Activated CD8-positive, alpha-beta memory T cell treated with anti-CD3 and anti-CD28 coated beads, Interleukin-2, amount 10 ng/mL, durations not matched to agents 7 days and 5 days (primary cell): ENCODE measurements around the gene TTC38. TPM values are rescaled to one million over a fixed set of nuclear protein-coding genes. Genes with fewer than 3 reads are reported as not detected.

ENCODE experiments used
- ATAC-seq: fragments of 150-1000 bp; cut with Tn5 transposase; one replicate; pipeline ENCODE4 v1.10.0; 2021; ENCODE audit warnings: moderate library complexity
- CTCF ChIA-PET: fragments of 350-600 bp; sonication (Branson Sonifier 250); formaldehyde crosslinking; loops from one replicate; lab custom pipeline; 2021; ENCODE audit warnings: antibody characterized with exemption; lab: Charles Lee
- DNase-seq: peaks from one replicate; pipeline ENCODE4 v3.0.0-alpha.2; 2020
- H3K27ac Mint-ChIP-seq: one replicate; pipeline ENCODE4 v1.8.0; 2021; ENCODE audit warnings: mild to moderate bottlenecking, mixed read lengths
- H3K27me3 Mint-ChIP-seq: one replicate; pipeline ENCODE4 v1.8.0; 2021; ENCODE audit warnings: mixed read lengths
- H3K36me3 Mint-ChIP-seq: one replicate; pipeline ENCODE4 v1.8.0; 2021; ENCODE audit warnings: mild to moderate bottlenecking, mixed read lengths
- H3K4me1 Mint-ChIP-seq: one replicate; pipeline ENCODE4 v1.8.0; 2021; ENCODE audit warnings: mixed read lengths
- H3K4me3 Mint-ChIP-seq: one replicate; pipeline ENCODE4 v1.8.0; 2021; ENCODE audit warnings: mild to moderate bottlenecking, moderate library complexity, mixed read lengths
- H3K9me3 Mint-ChIP-seq: one replicate; pipeline ENCODE4 v1.8.0; 2022; ENCODE audit warnings: low read depth, mixed read lengths
- total RNA-seq, 2 experiments: library from RNA; stranded (reverse); gene quantifications; one replicate each; pipeline ENCODE4 v1.2.3, GENCODE V29; 2021

The TTC38 gene
- total RNA-seq, 2 experiments from 2014 or later: 35.3 to 37.1 TPM

GRCh38 chr22:46239261-46240048 is 28.4 kb upstream of the TTC38 start:
- peak overlapping the region; percentile 69 for H3K27ac Mint-ChIP-seq

GRCh38 chr22:46240073-46240472 is 27.7 kb upstream of the TTC38 start:
- CTCF ChIA-PET: interaction anchor here (1.6 kb wide), 2 partner anchors 10 kb away, joined by 4 read pairs; partner anchors contain the start of gene CDPF1
- Mint-ChIP-seq H3K27ac (peak overlapping the region; percentile 69), H3K36me3 (peaks cover 25% of the 10 kb centered on the region), H3K9me3 (no peaks in the 10 kb centered on the region), H3K27me3 (no peaks in the 10 kb centered on the region), H3K4me1 (peaks cover 26% of the 10 kb centered on the region), H3K4me3 (no peak overlapping the region)
- DNase-seq (no peak), ATAC-seq (peak; percentile 30)

More at GRCh38 chr22:46239261-46240048, 28.4 kb upstream of the TTC38 start:
- DNase-seq (peak; percentile 56), ATAC-seq (peak; percentile 58)
- H3K36me3 Mint-ChIP-seq: peaks cover 25% of the 10 kb centered on the region
- H3K9me3 Mint-ChIP-seq: no peaks in the 10 kb centered on the region
- CTCF ChIA-PET: interaction anchor here (1.2 to 1.6 kb wide), 3 partner anchors 10 to 57 kb away, joined by 3 to 4 read pairs (median 4); partner anchors contain the start of genes CDPF1 and GTSE1
- no peaks in the 10 kb centered on the region for H3K27me3 Mint-ChIP-seq
- peaks cover 26% of the 10 kb centered on the region for H3K4me1 Mint-ChIP-seq
- no peak overlapping the region for H3K4me3 Mint-ChIP-seq

GRCh38 chr22:46240506-46240905 is 27.3 kb upstream of the TTC38 start:
- no peak overlapping the region for H3K4me3 Mint-ChIP-seq

GRCh38 chr22:46240907-46241306 is 26.9 kb upstream of the TTC38 start:
- no peak overlapping the region for H3K27ac Mint-ChIP-seq
- ATAC-seq: no peak
- H3K4me1 Mint-ChIP-seq: peaks cover 26% of the 10 kb centered on the region
- no peaks in the 10 kb centered on the region for H3K9me3 Mint-ChIP-seq
- DNase-seq: no peak
- CTCF ChIA-PET: no interaction called here
- no peak overlapping the region for H3K4me3 Mint-ChIP-seq
- peaks cover 25% of the 10 kb centered on the region for H3K36me3 Mint-ChIP-seq
- no peaks in the 10 kb centered on the region for H3K27me3 Mint-ChIP-seq

More at GRCh38 chr22:46240506-46240905, 27.3 kb upstream of the TTC38 start:
- no peaks in the 10 kb centered on the region for H3K9me3 Mint-ChIP-seq
- CTCF ChIA-PET: interaction anchor here (1.6 kb wide), 1 partner anchor 10 kb away, joined by 4 read pairs; the partner anchor contains the start of gene CDPF1
- no peak for DNase-seq
- H3K27ac Mint-ChIP-seq: peak overlapping the region; percentile 69
- H3K27me3 Mint-ChIP-seq: no peaks in the 10 kb centered on the region
- H3K4me1 Mint-ChIP-seq: peaks cover 26% of the 10 kb centered on the region
- H3K36me3 Mint-ChIP-seq: peaks cover 25% of the 10 kb centered on the region
- ATAC-seq: no peak

- no peaks in the 10 kb centered on the region for H3K9me3 Mint-ChIP-seq
- no peak for ATAC-seq
- peaks cover 24% of the 10 kb centered on the region for H3K36me3 Mint-ChIP-seq
- no peaks in the 10 kb centered on the region for H3K27me3 Mint-ChIP-seq
- peaks cover 26% of the 10 kb centered on the region for H3K4me1 Mint-ChIP-seq
- no peak overlapping the region for H3K4me3 Mint-ChIP-seq
- no peak for DNase-seq
- no peak overlapping the region for H3K27ac Mint-ChIP-seq
- CTCF ChIA-PET: interaction anchor here (0.7 to 1.0 kb wide), 2 partner anchors 9 to 126 kb away, joined by 4 to 5 read pairs; partner anchors contain the start of gene CDPF1
These were observed 26.3 kb upstream of the TTC38 start for GRCh38 chr22:46241396-46242007.

GRCh38 chr22:46242076-46242475 is 25.7 kb upstream of the TTC38 start:
- no peaks in the 10 kb centered on the region for H3K9me3 Mint-ChIP-seq
- ATAC-seq (no peak), DNase-seq (no peak)
- H3K4me3 Mint-ChIP-seq: no peak overlapping the region
- peaks cover 21% of the 10 kb centered on the region for H3K36me3 Mint-ChIP-seq
- H3K27ac Mint-ChIP-seq: no peak overlapping the region
- CTCF ChIA-PET: interaction anchor here (0.7 to 1.0 kb wide), 2 partner anchors 8 to 125 kb away, joined by 4 to 5 read pairs; partner anchors contain the start of gene CDPF1
- peaks cover 26% of the 10 kb centered on the region for H3K4me1 Mint-ChIP-seq
- H3K27me3 Mint-ChIP-seq: no peaks in the 10 kb centered on the region

- no peaks in the 10 kb centered on the region for H3K9me3 Mint-ChIP-seq
These were observed 23.0 kb upstream of the TTC38 start for GRCh38 chr22:46244771-46245170.

GRCh38 chr22:46245511-46245910 is 22.3 kb upstream of the TTC38 start:
- CTCF ChIA-PET: no interaction called here
- Mint-ChIP-seq H3K4me3 (no peak overlapping the region), H3K9me3 (no peaks in the 10 kb centered on the region), H3K36me3 (peaks cover 2% of the 10 kb centered on the region), H3K4me1 (peaks cover 15% of the 10 kb centered on the region), H3K27ac (no peak overlapping the region), H3K27me3 (no peaks in the 10 kb centered on the region)
- DNase-seq: no peak
- no peak for ATAC-seq

More at GRCh38 chr22:46244771-46245170, 23.0 kb upstream of the TTC38 start:
- no peak for ATAC-seq
- no peak overlapping the region for H3K4me3 Mint-ChIP-seq
- CTCF ChIA-PET: no interaction called here
- peaks cover 3% of the 10 kb centered on the region for H3K36me3 Mint-ChIP-seq
- H3K4me1 Mint-ChIP-seq: peaks cover 23% of the 10 kb centered on the region
- DNase-seq: no peak
- no peaks in the 10 kb centered on the region for H3K27me3 Mint-ChIP-seq
- H3K27ac Mint-ChIP-seq: no peak overlapping the region

- ATAC-seq (no peak), DNase-seq (no peak)
- Mint-ChIP-seq H3K4me1 (peaks cover 14% of the 10 kb centered on the region), H3K4me3 (no peak overlapping the region), H3K27me3 (no peaks in the 10 kb centered on the region), H3K27ac (no peak overlapping the region), H3K36me3 (no peaks in the 10 kb centered on the region), H3K9me3 (no peaks in the 10 kb centered on the region)
- CTCF ChIA-PET: no interaction called here
These were observed 21.6 kb upstream of the TTC38 start for GRCh38 chr22:46246178-46246577.

- CTCF ChIA-PET: no interaction called here
- Mint-ChIP-seq H3K4me3 (no peak overlapping the region), H3K9me3 (no peaks in the 10 kb centered on the region), H3K4me1 (peaks cover 22% of the 10 kb centered on the region), H3K36me3 (no peaks in the 10 kb centered on the region), H3K27ac (no peak overlapping the region), H3K27me3 (peaks cover 2% of the 10 kb centered on the region)
- DNase-seq: no peak
- no peak for ATAC-seq
These were observed 20.3 kb upstream of the TTC38 start for GRCh38 chr22:46247443-46247975.

- ATAC-seq (peak; percentile 93), DNase-seq (peak; percentile 90)
- peaks cover 5% of the 10 kb centered on the region for H3K36me3 Mint-ChIP-seq
- peak within 1 kb of the TSS; percentile 80 for H3K27ac Mint-ChIP-seq
- CTCF ChIA-PET: interaction anchor here (1.0 to 2.4 kb wide), 13 partner anchors 8 to 129 kb away, joined by 3 to 10 read pairs (median 4); partner anchors contain the start of genes GTSE1 and TRMU
- peaks cover 36% of the 10 kb centered on the region for H3K4me1 Mint-ChIP-seq
- H3K9me3 Mint-ChIP-seq: no peaks in the 10 kb centered on the region
- peaks cover 2% of the 10 kb centered on the region for H3K27me3 Mint-ChIP-seq
- peak within 1 kb of the TSS; percentile 70 for H3K4me3 Mint-ChIP-seq
These were observed 17.6 kb upstream of the TTC38 start, which contains the start of gene CDPF1 for GRCh38 chr22:46250035-46250782. CDPF1 (minus strand) TSS chr22:46250293; CDS start chr22:46248284, 2,009 bp downstream.

GRCh38 chr22:46250783-46251125 is 17.1 kb upstream of the TTC38 start:
- H3K4me3 Mint-ChIP-seq: peak overlapping the region; percentile 70
- peaks cover 2% of the 10 kb centered on the region for H3K27me3 Mint-ChIP-seq
- peak overlapping the region; percentile 80 for H3K27ac Mint-ChIP-seq
- no peaks in the 10 kb centered on the region for H3K9me3 Mint-ChIP-seq
- H3K36me3 Mint-ChIP-seq: peaks cover 5% of the 10 kb centered on the region
- DNase-seq (no peak), ATAC-seq (peak; percentile 10)
- CTCF ChIA-PET: interaction anchor here (1.0 to 2.4 kb wide), 13 partner anchors 9 to 130 kb away, joined by 3 to 10 read pairs (median 4); partner anchors contain the start of genes GTSE1 and TRMU
- H3K4me1 Mint-ChIP-seq: peaks cover 37% of the 10 kb centered on the region
